ENCODE results near the gene IRF4.
"Not testable (repeated sequence)": the region's sequence is repeated elsewhere in the genome, so short reads cannot be mapped to it uniquely, and the experiment has no call there.

IRF4 gene

GRCh38 chr6:366389-367297 is 24.9 kb upstream of the IRF4 start:
- no peak for DNase-seq (ENCODE audit: low spot score)

GRCh38 chr6:367298-367794 is 24.2 kb upstream of the IRF4 start:
- no peak for DNase-seq (ENCODE audit: low spot score)

- no peak for DNase-seq (ENCODE audit: low spot score)
These were observed 23.5 kb upstream of the IRF4 start for GRCh38 chr6:367891-368630.

- no peak for DNase-seq (ENCODE audit: low spot score)
These were observed 21.8 kb upstream of the IRF4 start for GRCh38 chr6:369559-370431.

GRCh38 chr6:370555-370954 is 21.0 kb upstream of the IRF4 start:
- no peak for DNase-seq (ENCODE audit: low spot score)

- DNase-seq (ENCODE audit: low spot score): not testable (repeated sequence)
These were observed 19.7 kb upstream of the IRF4 start for GRCh38 chr6:371851-372250.

- DNase-seq (ENCODE audit: low spot score): no peak
These were observed 19.1 kb upstream of the IRF4 start for GRCh38 chr6:372336-372911.

GRCh38 chr6:373031-373430 is 18.5 kb upstream of the IRF4 start:
- DNase-seq (ENCODE audit: low spot score): no peak

- DNase-seq (ENCODE audit: low spot score): no peak
These were observed 17.5 kb upstream of the IRF4 start for GRCh38 chr6:373773-374724.

- no peak for DNase-seq (ENCODE audit: low spot score)
These were observed 16.6 kb upstream of the IRF4 start for GRCh38 chr6:374956-375355.

GRCh38 chr6:376827-377640 is 14.5 kb upstream of the IRF4 start:
- DNase-seq (ENCODE audit: low spot score): no peak

GRCh38 chr6:377641-378020 is 13.9 kb upstream of the IRF4 start:
- DNase-seq (ENCODE audit: low spot score): not testable (repeated sequence)

- DNase-seq (ENCODE audit: low spot score): no peak
These were observed 13.2 kb upstream of the IRF4 start for GRCh38 chr6:378090-378957.

GRCh38 chr6:378958-379409 is 12.6 kb upstream of the IRF4 start:
- DNase-seq (ENCODE audit: low spot score): no peak

GRCh38 chr6:379410-380181 is 12.0 kb upstream of the IRF4 start:
- no peak for DNase-seq (ENCODE audit: low spot score)

- no peak for DNase-seq (ENCODE audit: low spot score)
These were observed 11.0 kb upstream of the IRF4 start for GRCh38 chr6:380234-381218.

All from pons (tissue), 1 donor.